A673 (cell line): ENCODE measurements around the gene NELL1. TPM values are rescaled to one million over a fixed set of nuclear protein-coding genes. Genes with fewer than 3 reads are reported as not detected.
A peak's percentile ranks its signal among the peaks of the same experiment; 100 is the strongest.

Experiments used
- BruUV-seq: library from RNA; stranded (reverse); fragments of 400-500 nt; replicated peaks from 2 replicates; lab custom pipeline; 2021; lab: Mats Ljungman, UMichigan
- CTCF ChIA-PET: fragments of 300-600 bp; sonication (Branson Sonifier 250); formaldehyde crosslinking; loops from one replicate; lab custom pipeline; 2022; ENCODE audit warnings: antibody characterized with exemption; lab: Charles Lee
- POLR2A ChIA-PET: fragments of 300-600 bp; sonication (Branson Sonifier 250); formaldehyde crosslinking; loops from one replicate; lab custom pipeline; 2022; ENCODE audit warnings: antibody characterized with exemption; ENCODE audit not compliant: low non-redundant PET; lab: Charles Lee
- DNase-seq: peaks from one replicate; pipeline ENCODE4 v3.0.0-alpha.2; 2015; ENCODE audit warnings: low spot score
- H3K27ac ChIP-seq: fragments of 200-600 bp; sonication (generic); 2 replicates; pipeline ENCODE4 v1.5.1; 2016; ENCODE audit warnings: mixed run types, low read depth, mild to moderate bottlenecking, mixed read lengths, antibody characterized with exemption, low read length; ENCODE audit not compliant: poor library complexity, severe bottlenecking
- H3K27me3 ChIP-seq: fragments of 200-600 bp; sonication (generic); replicated peaks from 2 replicates; pipeline ENCODE4 v1.6.1; 2017; ENCODE audit warnings: mixed run types, low read depth, mild to moderate bottlenecking, mixed read lengths, antibody characterized with exemption, low read length; ENCODE audit not compliant: insufficient read depth, poor library complexity
- H3K36me3 ChIP-seq: fragments of 200-600 bp; sonication (generic); 2 replicates; pipeline ENCODE4 v1.6.1; 2016; ENCODE audit warnings: mixed run types, mild to moderate bottlenecking, mixed read lengths, antibody characterized with exemption, low read length; ENCODE audit not compliant: insufficient read depth, poor library complexity, severe bottlenecking
- H3K4me1 ChIP-seq: fragments of 200-600 bp; sonication (generic); 2 replicates; pipeline ENCODE4 v1.6.1; 2017; ENCODE audit warnings: mixed run types, mild to moderate bottlenecking, mixed read lengths, antibody characterized with exemption, low read length; ENCODE audit not compliant: insufficient read depth, poor library complexity, severe bottlenecking
- H3K4me3 ChIP-seq: fragments of 200-600 bp; sonication (generic); 2 replicates; pipeline ENCODE4 v1.5.1; 2016; ENCODE audit warnings: low read depth, mixed run types, mild to moderate bottlenecking, mixed read lengths, low read length; ENCODE audit not compliant: poor library complexity, severe bottlenecking
- H3K9me3 ChIP-seq: fragments of 200-600 bp; sonication (generic); 2 replicates; pipeline ENCODE4 v1.6.1; 2016; ENCODE audit warnings: mixed run types, low read depth, mild to moderate bottlenecking, mixed read lengths, antibody characterized with exemption, low read length; ENCODE audit not compliant: poor library complexity, severe bottlenecking
- CTCF ChIP-seq: fragments of 300-800, 200-600 bp; sonication (generic); conservative IDR thresholded peaks from 2 replicates; pipeline ENCODE4 v1.5.1; 2017; ENCODE audit warnings: low read depth, mild to moderate bottlenecking, antibody characterized with exemption, low read length, moderate library complexity, mixed read lengths
- EZH2 ChIP-seq: fragments of 200-600 bp; sonication (generic); IDR thresholded peaks from 2 replicates; pipeline ENCODE4 v1.6.1; 2017; ENCODE audit warnings: borderline replicate concordance, low read depth, mild to moderate bottlenecking, mixed read lengths, antibody characterized with exemption, low read length; ENCODE audit not compliant: poor library complexity, severe bottlenecking
- intact Hi-C: fragments of 100-400 bp; cut with micrococcal nuclease; formaldehyde crosslinking; loops from one replicate; pipeline ENCODE4 v1.10.0; 2022; ENCODE audit not compliant: unreplicated experiment
- total RNA-seq: library from RNA; stranded (reverse); gene quantifications from 2 replicates; pipeline ENCODE4 v1.2.3, GENCODE V29; 2021

Gene NELL1
- total RNA-seq, 1 experiment from 2014 or later, result 0.32 TPM

DNA sequence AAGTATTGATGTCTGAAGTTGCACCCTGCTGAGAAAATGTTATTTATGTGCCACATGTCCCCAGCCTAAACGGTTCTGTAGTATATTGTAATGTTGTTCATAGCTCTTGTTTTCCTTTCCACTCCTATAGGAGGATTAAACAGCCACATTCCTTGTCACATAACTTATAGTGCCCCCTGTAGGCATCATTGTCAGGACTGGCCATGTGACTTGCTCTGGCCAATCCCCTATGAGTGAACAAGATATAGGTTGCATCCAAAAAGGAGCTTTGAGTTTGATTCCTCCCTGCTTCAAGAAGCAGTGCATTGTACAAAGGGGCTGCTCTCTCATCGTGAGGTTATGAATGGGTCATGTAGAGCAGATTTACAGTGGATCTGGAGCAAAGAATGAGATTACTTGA, 805.9 kb downstream of the NELL1 start:
- Histone ChIP-seq H3K9me3 (no peaks in the 10 kb centered on the region), H3K4me1 (no peaks in the 10 kb centered on the region), H3K27ac (no peak overlapping the region), H3K4me3 (no peak overlapping the region), H3K27me3 (no peaks in the 10 kb centered on the region), H3K36me3 (no peaks in the 10 kb centered on the region)
- no TSS peak for BruUV-seq
- intact Hi-C loops, result no loop called here
- DNase-seq, result peak; percentile 25
- POLR2A ChIA-PET, result interaction anchor here (0.8 kb wide), 1 partner anchor 42 kb away, joined by 5 read pairs; no protein-coding TSS in a partner anchor
- no peak for TF ChIP-seq CTCF
- no peak for TF ChIP-seq EZH2
- CTCF ChIA-PET, result no interaction called here

DNA sequence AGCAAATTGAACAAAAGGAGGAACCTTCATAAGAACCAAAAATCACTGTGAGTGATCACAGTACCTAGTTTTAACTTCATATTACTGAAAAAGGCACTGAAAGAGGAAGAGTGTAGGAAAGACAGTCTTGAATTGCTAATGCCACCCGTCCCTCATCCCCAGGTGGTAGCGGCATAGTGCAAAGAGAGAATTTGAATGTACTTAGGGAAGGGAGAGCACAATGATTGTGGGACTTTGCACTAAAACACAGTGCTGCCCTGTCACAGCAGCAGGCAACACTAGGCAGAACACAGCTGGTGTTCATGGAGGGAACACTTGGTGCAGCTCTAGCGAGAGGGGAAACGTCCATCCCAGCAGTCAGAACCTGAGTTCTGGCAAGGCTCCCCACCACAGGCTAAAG, 807.2 kb downstream of the NELL1 start:
- ChIA-PET POLR2A (no interaction called here), CTCF (no interaction called here)
- no peak for DNase-seq
- Histone ChIP-seq H3K4me3 (no peak overlapping the region), H3K9me3 (no peaks in the 10 kb centered on the region), H3K4me1 (no peaks in the 10 kb centered on the region), H3K36me3 (no peaks in the 10 kb centered on the region), H3K27ac (no peak overlapping the region), H3K27me3 (no peaks in the 10 kb centered on the region)
- TF ChIP-seq CTCF (no peak), EZH2 (no peak)
- BruUV-seq, result no TSS peak
- intact Hi-C loops, result no loop called here

DNA sequence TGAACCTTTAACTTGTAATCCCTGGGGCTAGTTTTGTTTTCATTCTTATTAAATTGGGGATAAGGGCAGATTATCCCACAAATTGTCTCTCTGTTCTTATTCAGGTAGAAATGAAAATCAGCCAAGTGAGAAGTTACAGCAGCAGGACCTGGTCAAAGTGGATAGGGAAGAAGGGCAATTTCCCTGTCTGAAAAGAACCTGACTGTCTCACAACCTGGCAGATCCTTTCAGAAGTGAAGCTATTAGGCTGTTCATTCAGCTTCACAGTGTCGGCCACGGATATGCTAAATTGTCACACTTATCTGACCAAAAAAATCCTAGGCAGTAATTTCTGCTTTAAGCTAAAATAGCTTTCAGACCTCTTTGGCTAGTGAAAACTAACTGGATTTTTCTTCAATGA, 810.9 kb downstream of the NELL1 start:
- H3K4me1 ChIP-seq, result no peaks in the 10 kb centered on the region
- H3K27ac ChIP-seq, result no peak overlapping the region
- no peak for DNase-seq
- H3K36me3 ChIP-seq, result no peaks in the 10 kb centered on the region
- TF ChIP-seq EZH2, result no peak
- TF ChIP-seq CTCF, result no peak
- intact Hi-C loops, result no loop called here
- H3K27me3 ChIP-seq, result no peaks in the 10 kb centered on the region
- CTCF ChIA-PET, result no interaction called here
- no TSS peak for BruUV-seq
- H3K9me3 ChIP-seq, result no peaks in the 10 kb centered on the region
- POLR2A ChIA-PET, result no interaction called here
- H3K4me3 ChIP-seq, result no peak overlapping the region
